Left cardiac atrium (tissue), 4 donors: ENCODE results near the gene RNASEL. TPM values are rescaled to one million over a fixed set of nuclear protein-coding genes. Genes with fewer than 3 reads are reported as not detected.
A peak's percentile ranks its signal among the peaks of the same experiment; 100 is the strongest.
"Not testable (repeated sequence)": the region's sequence is repeated elsewhere in the genome, so short reads cannot be mapped to it uniquely, and the experiment has no call there.

Experiments used
- ATAC-seq, 2 donors: fragments of 200-7000 bp; cut with Tn5 transposase; one replicate each; pipeline ENCODE4 v1.9.1; 2020; ENCODE audit warnings: mild to moderate bottlenecking in 2 of 2, moderate library complexity in 2 of 2
- DNase-seq: peaks from one replicate; pipeline ENCODE4 v3.0.0-alpha.2; 2020
- intact Hi-C, 2 donors: fragments of 100-400 bp; cut with DNase I; formaldehyde crosslinking; loops; one replicate each; pipeline versions ENCODE4 v1.14.1 to v1.15.1; 2022 to 2023
- long read RNA-seq: library from polyadenylated mRNA; unstranded; transcript quantifications from one replicate; pipeline ENCODE4 v2.0.0, GENCODE V29; 2021
- total RNA-seq, 2 donors: library from RNA; stranded (reverse); fragmentation: NEBNext Ultra II Directional; extraction: Animal tissue kit (Norgen Biotek cat#: 25700); gene quantifications; one replicate each; pipeline ENCODE4 v1.2.1, GENCODE V29; 2021
- donor health status: DM: no; HTN: yes; CAD: no.
- donor health status: DM: no; HTN: yes; CAD: no; lungs with severe emphysema.
- donor health status: DM: yes; HTN: yes; CAD: no.
- donor health status: Dilated cardiomyopathy.

Gene RNASEL, protein sequence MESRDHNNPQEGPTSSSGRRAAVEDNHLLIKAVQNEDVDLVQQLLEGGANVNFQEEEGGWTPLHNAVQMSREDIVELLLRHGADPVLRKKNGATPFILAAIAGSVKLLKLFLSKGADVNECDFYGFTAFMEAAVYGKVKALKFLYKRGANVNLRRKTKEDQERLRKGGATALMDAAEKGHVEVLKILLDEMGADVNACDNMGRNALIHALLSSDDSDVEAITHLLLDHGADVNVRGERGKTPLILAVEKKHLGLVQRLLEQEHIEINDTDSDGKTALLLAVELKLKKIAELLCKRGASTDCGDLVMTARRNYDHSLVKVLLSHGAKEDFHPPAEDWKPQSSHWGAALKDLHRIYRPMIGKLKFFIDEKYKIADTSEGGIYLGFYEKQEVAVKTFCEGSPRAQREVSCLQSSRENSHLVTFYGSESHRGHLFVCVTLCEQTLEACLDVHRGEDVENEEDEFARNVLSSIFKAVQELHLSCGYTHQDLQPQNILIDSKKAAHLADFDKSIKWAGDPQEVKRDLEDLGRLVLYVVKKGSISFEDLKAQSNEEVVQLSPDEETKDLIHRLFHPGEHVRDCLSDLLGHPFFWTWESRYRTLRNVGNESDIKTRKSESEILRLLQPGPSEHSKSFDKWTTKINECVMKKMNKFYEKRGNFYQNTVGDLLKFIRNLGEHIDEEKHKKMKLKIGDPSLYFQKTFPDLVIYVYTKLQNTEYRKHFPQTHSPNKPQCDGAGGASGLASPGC
- total RNA-seq, result 1 to 10 TPM; 4.1 to 4.9 TPM
- long read RNA-seq, full-length matches to known transcripts, result 4 of 7 reads
- long read RNA-seq, partial matches to known transcripts, result 3 of 7 reads
- long read RNA-seq, other reads (novel, unspliced or antisense), result 0 of 7 reads

GRCh38 chr1:182588500-182589396 lies at the start of gene RNASEL:
Gene RNASEL (minus strand): TSS chr1:182589256. CDS start chr1:182586806, 2,450 bp downstream.
- ATAC-seq, result peak; percentile 91 to 97
- DNase-seq, result peak; percentile 84
- intact Hi-C loops, result no loop called here

GRCh38 chr1:182637769-182638168 lies 48.7 kb upstream of the RNASEL start:
- intact Hi-C loops, result no loop called here
- DNase-seq, result no peak
- no peak for ATAC-seq

DNA sequence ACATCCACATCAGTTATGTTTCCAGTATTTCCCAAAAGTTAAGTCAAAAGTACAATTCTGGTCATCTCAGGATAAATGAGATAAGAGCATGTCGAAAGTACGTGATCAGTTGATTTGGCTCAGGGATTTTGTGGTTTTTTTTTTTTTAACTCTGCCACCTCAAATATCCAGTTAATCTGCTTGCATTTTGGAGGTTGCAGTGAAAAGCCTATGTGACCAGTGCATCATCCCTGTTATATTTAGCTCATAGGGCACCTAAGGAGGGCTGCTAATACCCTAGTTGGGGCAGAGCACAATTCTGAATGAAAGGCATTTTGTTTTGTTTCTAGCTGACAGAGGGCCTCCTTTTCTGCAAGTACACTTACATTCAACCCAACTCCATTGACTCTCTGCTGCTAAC lies 46.8 kb upstream of the RNASEL start:
- ATAC-seq (no peak), DNase-seq (no peak)
- intact Hi-C loops, result no loop called here

GRCh38 chr1:182634306-182635072 lies 45.4 kb upstream of the RNASEL start:
- intact Hi-C loops, result no loop called here
- DNase-seq, result no peak
- ATAC-seq, result no peak

GRCh38 chr1:182633657-182634281 lies 44.7 kb upstream of the RNASEL start:
- intact Hi-C loops, result no loop called here
- ATAC-seq, result no peak
- no peak for DNase-seq

DNA sequence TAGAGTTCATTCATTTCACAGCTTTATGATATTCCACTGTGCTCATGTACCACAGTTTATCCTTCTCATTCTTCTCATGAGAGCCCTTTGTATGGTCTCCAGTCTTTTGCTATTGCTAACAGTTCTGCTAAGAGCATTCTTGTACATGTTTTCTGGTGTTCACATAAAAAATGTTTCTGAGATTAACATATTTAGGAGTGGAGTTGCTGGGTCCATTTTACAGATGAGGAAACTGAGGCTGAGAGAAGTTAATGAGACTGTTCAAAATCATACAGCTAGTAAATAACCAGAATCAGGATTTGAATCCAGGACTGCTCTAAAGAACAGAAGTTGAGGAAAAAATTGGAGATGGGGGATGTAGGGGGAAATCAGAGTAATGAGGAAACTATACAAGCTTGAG lies 44.0 kb upstream of the RNASEL start:
- intact Hi-C loops, result no loop called here
- DNase-seq (no peak), ATAC-seq (no peak)

GRCh38 chr1:182632441-182632857 lies 43.4 kb upstream of the RNASEL start:
- DNase-seq, intact Hi-C loops, ATAC-seq: not testable (repeated sequence)

DNA sequence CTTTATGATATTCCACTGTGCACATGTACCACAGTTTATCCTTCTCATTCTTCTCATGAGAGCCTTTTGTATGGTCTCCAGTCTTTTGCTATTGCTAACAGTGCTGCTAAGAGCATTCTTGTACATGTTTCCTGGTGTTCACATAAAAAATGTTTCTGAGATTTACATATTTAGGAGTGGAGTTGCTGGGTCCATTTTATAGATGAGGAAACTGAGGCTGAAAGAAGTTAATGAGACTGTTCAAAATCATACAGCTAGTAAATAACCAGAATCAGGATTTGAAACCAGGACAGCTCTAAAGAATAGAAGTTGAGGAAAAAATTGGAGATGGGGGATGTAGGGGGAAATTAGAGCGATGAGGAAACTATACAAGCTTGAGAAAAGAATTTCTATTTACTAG lies 42.9 kb upstream of the RNASEL start:
- DNase-seq, result no peak
- intact Hi-C loops, result no loop called here
- no peak for ATAC-seq

GRCh38 chr1:182631053-182631677 lies 42.1 kb upstream of the RNASEL start:
- intact Hi-C loops, result no loop called here
- ATAC-seq (no peak), DNase-seq (no peak)

DNA sequence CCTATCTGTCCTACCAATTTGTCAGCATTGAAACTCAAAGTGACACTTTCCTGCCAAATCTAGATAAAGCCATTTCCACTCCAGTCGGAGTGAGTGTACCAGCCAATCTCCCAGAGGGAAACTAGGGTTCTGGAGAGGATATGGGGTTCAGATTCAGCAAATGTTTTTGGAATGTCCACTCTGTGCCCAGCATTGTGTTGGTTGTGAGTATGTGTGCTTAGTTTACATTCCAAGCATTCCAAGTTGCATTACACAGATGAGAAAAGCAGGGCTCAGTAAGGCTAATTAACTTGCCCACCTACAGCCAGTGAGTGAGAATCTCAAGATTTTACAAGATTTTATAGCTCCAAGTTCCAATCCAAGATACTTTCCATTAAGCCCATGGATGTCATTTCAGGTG lies 41.5 kb upstream of the RNASEL start:
- intact Hi-C loops, result no loop called here
- ATAC-seq (no peak), DNase-seq (no peak)

GRCh38 chr1:182629499-182630096 lies 40.5 kb upstream of the RNASEL start:
- intact Hi-C loops, result no loop called here
- ATAC-seq, result no peak

GRCh38 chr1:182629080-182629479 lies 40.0 kb upstream of the RNASEL start:
- no peak for ATAC-seq
- no peak for DNase-seq
- intact Hi-C loops, result no loop called here

More at GRCh38 chr1:182629499-182630096, 40.5 kb upstream of the RNASEL start:
- DNase-seq, result no peak

DNA sequence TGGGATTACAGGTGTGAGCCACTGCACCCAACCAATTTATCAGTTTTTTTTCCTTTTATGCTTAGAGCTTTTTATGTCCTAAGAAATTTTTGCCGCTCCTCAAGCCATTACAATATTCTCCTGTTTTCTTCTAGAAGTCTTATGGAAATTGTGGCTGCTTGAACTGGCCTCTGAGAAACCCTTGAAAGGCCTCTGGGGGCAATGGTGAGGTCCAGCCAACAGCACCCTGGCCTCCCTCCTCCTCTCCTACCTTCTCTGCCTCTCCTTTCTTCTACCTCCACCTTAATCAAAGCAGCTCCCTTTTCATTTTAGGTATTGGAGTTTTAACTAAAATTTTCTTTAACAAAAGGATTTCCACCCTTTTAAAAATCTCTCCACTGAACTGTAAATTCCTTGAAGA lies 39.6 kb upstream of the RNASEL start:
- no peak for DNase-seq
- intact Hi-C loops, result no loop called here
- ATAC-seq, result no peak

DNA sequence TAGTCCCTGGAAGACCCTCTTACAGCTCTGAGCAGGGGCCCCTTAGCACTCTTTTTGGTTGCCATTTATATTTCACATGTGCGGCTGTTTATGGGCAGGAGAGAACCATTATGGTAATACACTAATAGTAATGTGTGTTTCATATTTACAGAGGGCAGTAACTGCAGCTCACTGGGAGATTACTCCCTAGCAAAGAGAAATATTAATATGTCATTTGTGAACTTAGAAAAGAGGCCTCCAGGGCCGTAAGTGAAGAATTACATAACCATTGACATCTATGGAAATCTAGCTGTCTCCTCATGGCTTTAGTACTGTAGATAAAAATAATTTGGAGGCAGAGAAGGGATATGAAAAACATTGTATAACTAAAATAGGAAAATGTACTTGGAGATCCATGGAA lies 38.6 kb upstream of the RNASEL start:
- intact Hi-C loops, result no loop called here
- ATAC-seq, result no peak

DNA sequence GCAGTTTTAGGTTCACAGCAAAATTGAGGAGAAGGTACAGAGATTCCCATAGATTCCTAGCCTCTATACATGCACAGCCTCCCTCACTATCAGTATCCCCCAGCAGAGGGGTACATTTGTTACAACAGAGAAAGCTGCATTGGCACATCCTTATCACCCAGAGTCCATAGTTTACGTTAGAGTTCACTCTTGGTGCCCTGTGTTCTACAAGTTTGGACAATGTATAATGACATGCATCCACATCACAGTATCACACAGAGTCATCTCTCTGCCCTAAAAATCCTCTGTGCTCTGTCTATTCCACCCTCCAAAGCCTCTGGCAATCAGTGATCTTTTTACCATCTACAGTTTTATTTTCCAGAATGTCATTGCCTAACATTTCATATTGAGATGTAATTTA lies 37.5 kb upstream of the RNASEL start:
- DNase-seq (no peak), ATAC-seq (no peak)
- intact Hi-C loops, result no loop called here

More for the DNA sequence above, 38.6 kb upstream of the RNASEL start:
- no peak for DNase-seq

DNA sequence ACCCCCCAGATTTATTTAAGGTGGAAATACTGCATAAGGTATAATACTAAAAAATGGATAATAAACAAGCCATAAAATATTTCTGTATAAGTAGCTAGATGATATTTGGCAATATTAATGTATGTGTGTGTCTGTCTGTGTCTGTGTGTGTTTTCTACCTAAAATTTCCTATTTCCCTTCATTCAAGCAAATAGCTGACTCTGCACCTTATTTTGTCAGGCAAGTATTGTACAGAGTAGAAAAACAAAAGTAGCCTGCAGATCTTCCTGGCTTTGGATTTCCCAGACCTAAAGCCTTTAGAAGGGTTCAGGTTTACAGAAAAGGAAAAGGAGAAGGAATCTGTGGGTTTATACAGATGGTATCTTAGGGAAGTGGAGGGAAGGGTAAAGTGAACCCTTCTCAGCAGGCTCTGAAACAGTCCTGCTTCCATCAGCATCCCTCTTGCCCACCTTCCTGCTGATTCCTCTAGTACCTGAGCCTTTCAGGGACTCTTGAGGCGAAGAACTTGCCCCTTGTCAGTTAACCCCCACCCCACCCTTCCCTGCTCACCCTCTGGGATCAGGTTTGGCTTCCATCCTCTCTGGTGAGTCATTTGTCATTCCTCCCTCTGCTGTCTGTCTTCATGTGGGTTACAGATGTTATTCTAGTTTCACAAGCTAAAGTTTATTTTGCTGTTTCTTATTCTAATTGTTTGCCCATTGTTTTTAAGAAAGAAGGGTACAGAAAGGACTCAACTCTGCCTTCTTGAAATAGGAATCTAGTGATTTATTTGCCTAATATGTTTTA lies 36.9 kb upstream of the RNASEL start:
- intact Hi-C loops, result no loop called here

More for the DNA sequence above, 36.9 kb upstream of the RNASEL start:
- DNase-seq (no peak), ATAC-seq (peak in 1 of 2 donors; percentile 54)
